Limb (tissue), 2 donors: ENCODE results near the gene RHOF.
"Not testable (repeated sequence)": the region's sequence is repeated elsewhere in the genome, so short reads cannot be mapped to it uniquely, and the experiment has no call there.

Source experiments
- DNase-seq, 2 donors: peaks; one replicate each; pipeline ENCODE4 v3.0.0-alpha.2; 2016; ENCODE audit errors: extremely low spot score in 2 of 2

RHOF gene

GRCh38 chr12:121749267-121749666 is 44.2 kb downstream of the RHOF start:
- no peak for DNase-seq

- no peak for DNase-seq
These were observed 44.8 kb downstream of the RHOF start for GRCh38 chr12:121748571-121749265.

- DNase-seq, result no peak
These were observed 45.3 kb downstream of the RHOF start for GRCh38 chr12:121748218-121748570.

GRCh38 chr12:121745545-121745944 is 47.9 kb downstream of the RHOF start:
- not testable (repeated sequence) for DNase-seq

DNA sequence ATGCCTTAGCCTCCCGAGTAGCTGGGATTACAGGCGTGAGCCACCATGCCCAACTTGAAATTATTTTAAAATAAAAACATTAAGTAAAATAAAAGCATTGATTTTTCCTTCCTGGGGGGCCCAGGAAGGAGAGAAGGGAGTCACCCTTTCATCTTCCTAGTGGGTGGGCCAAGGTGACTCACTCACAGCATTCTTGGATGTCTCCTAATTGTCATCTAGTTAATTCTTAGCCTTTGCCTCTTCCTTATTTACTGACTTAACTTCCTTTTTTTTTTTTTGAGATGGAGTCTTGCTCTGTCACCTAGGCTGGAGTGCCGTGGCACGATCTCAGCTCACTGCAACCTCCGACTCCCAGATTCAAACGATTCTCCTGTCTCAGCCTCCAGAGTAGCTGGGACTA is 51.7 kb downstream of the RHOF start:
- no peak for DNase-seq

- no peak for DNase-seq
These were observed 52.6 kb downstream of the RHOF start for GRCh38 chr12:121740847-121741246.

GRCh38 chr12:121738340-121738858 is 55.1 kb downstream of the RHOF start:
- DNase-seq, result no peak

DNA sequence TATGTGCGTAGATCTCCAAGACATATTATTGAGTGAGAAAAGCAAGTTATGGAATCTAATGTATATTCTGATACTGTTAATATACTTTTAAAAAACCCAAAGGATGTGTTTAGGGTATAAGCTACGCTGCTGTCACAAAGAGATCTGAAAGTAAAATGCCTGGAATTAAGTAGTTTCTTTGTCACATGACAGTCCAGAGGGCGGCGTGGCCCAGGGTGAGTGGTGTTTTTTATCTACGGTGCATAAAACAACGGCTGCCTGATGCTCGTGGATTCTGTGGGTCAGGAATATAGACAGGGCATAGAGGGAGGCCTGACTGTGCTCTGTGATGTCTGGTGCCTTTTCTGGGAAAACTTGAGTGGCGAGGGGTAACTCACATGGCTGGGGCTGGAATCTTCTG is 59.6 kb downstream of the RHOF start:
- DNase-seq, result no peak

- DNase-seq, result no peak
These were observed 62.0 kb downstream of the RHOF start for GRCh38 chr12:121731473-121731872.

GRCh38 chr12:121729021-121729420 is 64.5 kb downstream of the RHOF start:
- no peak for DNase-seq
